GM13976 (cell line): ENCODE data around the gene MAFG.

Experiments used
- DNase-seq: peaks from one replicate; pipeline ENCODE4 v3.0.0; 2012; ENCODE audit warnings: low spot score
- CTCF ChIP-seq: IDR thresholded peaks from 2 replicates; pipeline ENCODE4 v1.5.1; 2012; ENCODE audit warnings: borderline replicate concordance, mild to moderate bottlenecking; ENCODE audit not compliant: insufficient read depth; ENCODE audit errors: extremely low read depth, missing control alignments, control extremely low read depth
- in situ Hi-C: fragments of 300-500 bp; cut with MboI; formaldehyde crosslinking; loops from one replicate; pipeline ENCODE4 v1.12.0; 2022; ENCODE audit warnings: low sequenced_read_pairs, mixed read lengths, inconsistent platforms; ENCODE audit not compliant: unreplicated experiment

MAFG gene

GRCh38 chr17:81952792-81953228 lies 25.3 kb upstream of the MAFG start:
- TF ChIP-seq CTCF: no peak
- DNase-seq: no peak
- in situ Hi-C loops: no loop called here

GRCh38 chr17:81951785-81952684 lies 24.5 kb upstream of the MAFG start:
- no peak for TF ChIP-seq CTCF

GRCh38 chr17:81950501-81950900 lies 23.0 kb upstream of the MAFG start:
- DNase-seq: no peak
- TF ChIP-seq CTCF: no peak
- in situ Hi-C loops: no loop called here

More at GRCh38 chr17:81951785-81952684, 24.5 kb upstream of the MAFG start:
- in situ Hi-C loops: no loop called here
- DNase-seq: no peak

- in situ Hi-C loops: no loop called here
- no peak for TF ChIP-seq CTCF
- no peak for DNase-seq
Observed at GRCh38 chr17:81948635-81949378, 21.3 kb upstream of the MAFG start.

- in situ Hi-C loops: no loop called here
- no peak for DNase-seq
- TF ChIP-seq CTCF: no peak
Observed at GRCh38 chr17:81947189-81947588, 19.7 kb upstream of the MAFG start, which contains the start of gene MYADML2. TSS of gene MYADML2 (minus strand) at chr17:81947233. CDS start at chr17:81941741, 5,492 bp downstream.

- in situ Hi-C loops: no loop called here
- TF ChIP-seq CTCF: no peak
- DNase-seq: no peak
Observed at GRCh38 chr17:81944858-81945257, 17.3 kb upstream of the MAFG start.
